ENCODE measurements around the gene LASP1NB.
A peak's percentile ranks its signal among the peaks of the same experiment; 100 is the strongest.
"Not testable (repeated sequence)": the region's sequence is repeated elsewhere in the genome, so short reads cannot be mapped to it uniquely, and the experiment has no call there.

The LASP1NB gene

DNA sequence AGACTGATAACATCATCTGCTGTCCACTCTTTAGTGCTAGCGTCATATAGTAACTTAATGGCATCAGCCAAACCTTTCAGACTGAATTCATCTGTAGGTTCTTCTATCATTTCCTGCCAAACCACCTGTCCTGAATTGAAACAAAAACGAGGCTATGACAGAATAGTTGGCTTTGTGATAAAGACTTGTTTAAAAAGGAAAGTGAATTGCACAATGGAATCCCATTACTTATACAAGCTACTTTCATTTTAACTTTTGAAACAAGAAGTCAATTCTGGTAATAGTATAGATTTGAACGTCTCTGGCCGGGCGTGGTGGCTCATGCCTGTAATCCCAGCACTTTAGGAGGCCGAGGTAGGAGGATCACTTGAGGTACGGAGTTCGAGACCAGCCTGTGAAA is 18.2 kb downstream of the LASP1NB start:
- CTCF ChIA-PET = interaction anchor here in 1 of 2 donors (0.6 kb wide), 1 partner anchor 1132 kb away, joined by 3 read pairs; no protein-coding TSS in a partner anchor
- ATAC-seq (replicated peaks in 1 of 4) = no peak
- 100% methylated on average over 3 of the region's 8 CpGs for WGBS (ENCODE audit: insufficient coverage)
- Histone ChIP-seq H3K4me1 (ENCODE audit: control insufficient read depth in 1 of 2, extremely low read depth in 1 of 2, insufficient read depth in 2 of 2, low read length in 2 of 2) (no peaks in the 10 kb centered on the region), H3K36me3 (ENCODE audit: control insufficient read depth in 2 of 2, extremely low read depth in 1 of 2, insufficient read depth in 1 of 2, low read length in 1 of 2) (no peaks in the 10 kb centered on the region), H3K4me3 (ENCODE audit: control insufficient read depth in 1 of 2, extremely low read depth in 1 of 2, low read length in 1 of 2) (no peak overlapping the region), H3K9me3 (no peaks in the 10 kb centered on the region), H3K27me3 (replicated peaks in 1 of 2; ENCODE audit: control insufficient read depth in 2 of 2, extremely low read depth in 1 of 2, insufficient read depth in 2 of 2, low read length in 1 of 2) (no peaks in the 10 kb centered on the region), H3K27ac (ENCODE audit: low read length) (no peak overlapping the region)
- POLR2A ChIA-PET = interaction anchor here in 1 of 2 donors (0.5 kb wide), 1 partner anchor 79 kb away, joined by 3 read pairs; no protein-coding TSS in a partner anchor
- Mint-ChIP-seq H3K36me3 (no peaks in the 10 kb centered on the region), H3K9me3 (no peaks in the 10 kb centered on the region), H3K27ac (no peak overlapping the region), H3K27me3 (no peaks in the 10 kb centered on the region), H3K4me1 (peaks cover 0 to 5% (median 0%) of the 10 kb centered on the region in 3 donors), H3K4me3 (no peak overlapping the region)
- DNase-seq = no peak

GRCh38 chr17:38947189-38947588 is 21.8 kb downstream of the LASP1NB start:
- no peaks in the 10 kb centered on the region for H3K4me1 Mint-ChIP-seq
- no peak overlapping the region for H3K4me3 Mint-ChIP-seq
- H3K4me3 ChIP-seq (ENCODE audit: control insufficient read depth in 1 of 2, extremely low read depth in 1 of 2, low read length in 1 of 2) = no peak overlapping the region
- H3K27me3 ChIP-seq (replicated peaks in 1 of 2; ENCODE audit: control insufficient read depth in 2 of 2, extremely low read depth in 1 of 2, insufficient read depth in 2 of 2, low read length in 1 of 2) = no peaks in the 10 kb centered on the region
- H3K27ac Mint-ChIP-seq = no peak overlapping the region
- H3K4me1 ChIP-seq (ENCODE audit: control insufficient read depth in 1 of 2, extremely low read depth in 1 of 2, insufficient read depth in 2 of 2, low read length in 2 of 2) = no peaks in the 10 kb centered on the region
- H3K36me3 Mint-ChIP-seq = no peaks in the 10 kb centered on the region
- WGBS (ENCODE audit: insufficient coverage) = 90% methylated on average over 2 of the region's 2 CpGs
- ChIA-PET POLR2A (no interaction called here), CTCF (interaction anchor here in 1 of 2 donors (0.7 kb wide), 1 partner anchor 194 kb away, joined by 8 read pairs; no protein-coding TSS in a partner anchor)
- no peaks in the 10 kb centered on the region for H3K9me3 ChIP-seq
- no peaks in the 10 kb centered on the region for H3K36me3 ChIP-seq (ENCODE audit: control insufficient read depth in 2 of 2, extremely low read depth in 1 of 2, insufficient read depth in 1 of 2, low read length in 1 of 2)
- no peaks in the 10 kb centered on the region for H3K27me3 Mint-ChIP-seq
- ATAC-seq (replicated peaks in 1 of 4) = no peak
- H3K9me3 Mint-ChIP-seq = no peaks in the 10 kb centered on the region
- H3K27ac ChIP-seq (ENCODE audit: low read length) = no peak overlapping the region
- no peak for DNase-seq

DNA sequence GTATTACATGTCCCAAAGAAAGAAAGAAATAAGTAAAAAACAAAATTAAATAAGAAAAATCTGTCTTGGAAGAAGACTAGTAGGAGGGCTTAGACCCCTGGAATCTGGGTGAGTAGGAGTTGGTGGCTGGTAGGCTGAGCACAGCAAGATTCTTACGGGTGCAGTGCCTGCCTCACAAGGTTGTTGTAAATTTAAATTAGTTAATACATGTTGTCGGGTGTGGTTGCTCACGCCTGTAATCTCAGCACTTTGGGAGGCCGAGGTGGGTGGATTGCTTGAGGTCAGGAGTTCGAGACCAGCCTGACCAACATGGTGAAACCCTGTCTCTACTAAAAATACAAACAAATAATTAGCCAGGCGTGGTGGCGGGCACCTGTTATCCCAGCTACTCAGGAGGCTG is 28.4 kb downstream of the LASP1NB start:
- POLR2A ChIA-PET; DNase-seq; H3K36me3 Mint-ChIP-seq; H3K9me3 Mint-ChIP-seq; H3K4me3 ChIP-seq (ENCODE audit: control insufficient read depth in 1 of 2, extremely low read depth in 1 of 2, low read length in 1 of 2); H3K27ac ChIP-seq (ENCODE audit: low read length); CTCF ChIA-PET; H3K9me3 ChIP-seq; H3K4me3 Mint-ChIP-seq; H3K27me3 Mint-ChIP-seq; H3K4me1 ChIP-seq (ENCODE audit: control insufficient read depth in 1 of 2, extremely low read depth in 1 of 2, insufficient read depth in 2 of 2, low read length in 2 of 2); H3K27ac Mint-ChIP-seq; H3K36me3 ChIP-seq (ENCODE audit: control insufficient read depth in 2 of 2, extremely low read depth in 1 of 2, insufficient read depth in 1 of 2, low read length in 1 of 2); H3K27me3 ChIP-seq (replicated peaks in 1 of 2; ENCODE audit: control insufficient read depth in 2 of 2, extremely low read depth in 1 of 2, insufficient read depth in 2 of 2, low read length in 1 of 2); ATAC-seq (replicated peaks in 1 of 4): not testable (repeated sequence)
- H3K4me1 Mint-ChIP-seq = peaks cover 5 to 12% (median 10%) of the 10 kb centered on the region in 3 donors
- WGBS (ENCODE audit: insufficient coverage) = 80% methylated on average over 1 of the region's 7 CpGs

DNA sequence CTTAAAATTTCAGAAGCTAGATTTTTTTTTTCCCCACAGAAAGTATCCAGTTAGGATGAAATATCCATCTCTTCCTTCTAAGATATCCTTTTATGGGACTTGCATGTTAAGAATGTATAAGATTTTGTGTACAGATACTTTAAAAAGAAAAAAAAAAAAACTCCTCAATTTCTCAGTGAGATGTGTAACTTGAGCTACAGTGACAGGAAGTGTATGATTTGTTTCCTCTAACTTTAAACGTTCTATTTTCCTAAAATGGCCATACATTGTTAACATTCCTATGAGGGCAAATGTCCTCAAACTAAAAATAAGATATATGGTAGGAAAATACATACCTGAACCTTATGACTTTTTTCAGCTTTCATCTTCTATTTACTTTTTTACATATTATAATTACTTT is 32.9 kb downstream of the LASP1NB start:
- no peaks in the 10 kb centered on the region for H3K36me3 Mint-ChIP-seq
- peaks cover 13 to 25% of the 10 kb centered on the region in 2 experiments for H3K4me1 ChIP-seq (ENCODE audit: control insufficient read depth in 1 of 2, extremely low read depth in 1 of 2, insufficient read depth in 2 of 2, low read length in 2 of 2)
- no peak overlapping the region for H3K27ac ChIP-seq (ENCODE audit: low read length)
- H3K9me3 ChIP-seq = no peaks in the 10 kb centered on the region
- H3K4me3 ChIP-seq (ENCODE audit: control insufficient read depth in 1 of 2, extremely low read depth in 1 of 2, low read length in 1 of 2) = no peak overlapping the region
- H3K9me3 Mint-ChIP-seq = no peaks in the 10 kb centered on the region
- H3K4me1 Mint-ChIP-seq = peaks cover 19 to 34% (median 31%) of the 10 kb centered on the region in 3 donors
- no peaks in the 10 kb centered on the region for H3K36me3 ChIP-seq (ENCODE audit: control insufficient read depth in 2 of 2, extremely low read depth in 1 of 2, insufficient read depth in 1 of 2, low read length in 1 of 2)
- DNase-seq (no peak), ATAC-seq (replicated peaks in 1 of 4) (no peak)
- H3K4me3 Mint-ChIP-seq = no peak overlapping the region
- WGBS (ENCODE audit: insufficient coverage) = no CpG with 5 or more reads among the region's 1 CpG
- no peaks in the 10 kb centered on the region for H3K27me3 ChIP-seq (replicated peaks in 1 of 2; ENCODE audit: control insufficient read depth in 2 of 2, extremely low read depth in 1 of 2, insufficient read depth in 2 of 2, low read length in 1 of 2)
- peak overlapping the region in 1 of 2 donors; percentile 66 for H3K27ac Mint-ChIP-seq
- ChIA-PET POLR2A (interaction anchor here (0.6 to 0.7 kb wide), 3 partner anchors 40 to 254 kb away, joined by 3 to 6 read pairs (median 4); no protein-coding TSS in a partner anchor), CTCF (interaction anchor here in 1 of 2 donors (0.7 to 0.9 kb wide), 2 partner anchors 17 to 89 kb away, joined by 4 to 5 read pairs; no protein-coding TSS in a partner anchor)
- no peaks in the 10 kb centered on the region for H3K27me3 Mint-ChIP-seq

DNA sequence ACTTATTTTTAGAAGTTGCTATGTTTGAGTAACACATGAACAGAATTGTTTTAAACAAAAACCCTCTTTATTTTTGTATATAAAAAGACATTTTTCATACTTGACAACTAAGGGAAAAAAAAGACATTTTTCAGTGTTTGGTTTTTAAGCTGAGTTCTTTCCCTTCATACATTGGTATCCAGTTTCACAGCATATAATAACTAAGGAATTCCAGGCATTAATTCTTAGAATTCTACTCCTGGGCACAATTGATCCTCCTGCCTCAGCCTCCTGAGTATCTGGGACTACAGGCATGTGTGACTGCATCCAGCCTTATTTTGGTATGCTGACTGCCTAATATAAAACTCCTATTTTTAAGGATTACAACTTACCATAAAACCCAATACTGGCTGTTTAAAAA is 33.3 kb downstream of the LASP1NB start:
- ATAC-seq (replicated peaks in 1 of 4) = no peak
- H3K36me3 ChIP-seq (ENCODE audit: control insufficient read depth in 2 of 2, extremely low read depth in 1 of 2, insufficient read depth in 1 of 2, low read length in 1 of 2) = no peaks in the 10 kb centered on the region
- Mint-ChIP-seq H3K4me1 (peaks cover 19 to 34% (median 31%) of the 10 kb centered on the region in 3 donors), H3K9me3 (no peaks in the 10 kb centered on the region), H3K4me3 (no peak overlapping the region), H3K27me3 (no peaks in the 10 kb centered on the region), H3K36me3 (no peaks in the 10 kb centered on the region), H3K27ac (peak overlapping the region in 1 of 2 donors; percentile 74)
- H3K4me1 ChIP-seq (ENCODE audit: control insufficient read depth in 1 of 2, extremely low read depth in 1 of 2, insufficient read depth in 2 of 2, low read length in 2 of 2) = peaks cover 13 to 25% of the 10 kb centered on the region in 2 experiments
- H3K27me3 ChIP-seq (replicated peaks in 1 of 2; ENCODE audit: control insufficient read depth in 2 of 2, extremely low read depth in 1 of 2, insufficient read depth in 2 of 2, low read length in 1 of 2) = no peaks in the 10 kb centered on the region
- H3K4me3 ChIP-seq (ENCODE audit: control insufficient read depth in 1 of 2, extremely low read depth in 1 of 2, low read length in 1 of 2) = no peak overlapping the region
- no peak overlapping the region for H3K27ac ChIP-seq (ENCODE audit: low read length)
- ChIA-PET CTCF (interaction anchor here in 1 of 2 donors (0.7 kb wide), 1 partner anchor 221 kb away, joined by 8 read pairs; no protein-coding TSS in a partner anchor), POLR2A (interaction anchor here (0.6 to 0.7 kb wide), 3 partner anchors 40 to 253 kb away, joined by 3 to 6 read pairs (median 4); no protein-coding TSS in a partner anchor)
- DNase-seq = no peak
- no peaks in the 10 kb centered on the region for H3K9me3 ChIP-seq

DNA sequence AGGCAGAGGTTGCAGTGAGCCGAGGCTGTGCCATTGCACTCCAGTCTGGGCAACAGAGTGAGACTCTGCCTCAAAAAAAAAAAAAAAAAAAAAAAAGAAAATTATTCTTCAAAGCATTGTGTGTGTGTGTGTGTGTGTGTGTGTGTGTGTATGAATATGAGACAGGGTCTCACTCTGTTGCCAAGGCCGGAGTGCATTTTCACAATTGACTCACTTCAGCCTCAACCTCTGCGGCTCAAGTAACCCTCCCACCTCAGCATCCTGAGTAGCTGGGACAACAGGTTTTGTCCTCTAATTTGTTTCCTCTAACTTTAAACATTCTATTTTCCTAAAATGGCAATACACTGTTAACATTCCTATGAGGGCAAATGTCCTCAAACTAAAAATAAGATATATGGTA is 34.1 kb downstream of the LASP1NB start:
- CTCF ChIA-PET = interaction anchor here in 1 of 2 donors (0.7 kb wide), 1 partner anchor 220 kb away, joined by 8 read pairs; no protein-coding TSS in a partner anchor

More for the DNA sequence above, 34.1 kb downstream of the LASP1NB start:
- Mint-ChIP-seq H3K27ac (peak overlapping the region in 1 of 2 donors; percentile 74), H3K4me1 (peaks cover 19 to 34% (median 31%) of the 10 kb centered on the region in 3 donors), H3K4me3 (no peak overlapping the region), H3K27me3 (no peaks in the 10 kb centered on the region), H3K9me3 (no peaks in the 10 kb centered on the region), H3K36me3 (no peaks in the 10 kb centered on the region)
- no peaks in the 10 kb centered on the region for H3K9me3 ChIP-seq
- no peaks in the 10 kb centered on the region for H3K36me3 ChIP-seq (ENCODE audit: control insufficient read depth in 2 of 2, extremely low read depth in 1 of 2, insufficient read depth in 1 of 2, low read length in 1 of 2)
- WGBS (ENCODE audit: insufficient coverage) = no CpG with 5 or more reads among the region's 3 CpGs
- peak overlapping the region; percentile 19 for H3K27ac ChIP-seq (ENCODE audit: low read length)
- no peaks in the 10 kb centered on the region for H3K27me3 ChIP-seq (replicated peaks in 1 of 2; ENCODE audit: control insufficient read depth in 2 of 2, extremely low read depth in 1 of 2, insufficient read depth in 2 of 2, low read length in 1 of 2)
- H3K4me1 ChIP-seq (ENCODE audit: control insufficient read depth in 1 of 2, extremely low read depth in 1 of 2, insufficient read depth in 2 of 2, low read length in 2 of 2) = peaks cover 13 to 25% of the 10 kb centered on the region in 2 experiments
- H3K4me3 ChIP-seq (ENCODE audit: control insufficient read depth in 1 of 2, extremely low read depth in 1 of 2, low read length in 1 of 2) = peak overlapping the region in 1 of 2 donors; percentile 15
- POLR2A ChIA-PET = no interaction called here
- no peak for DNase-seq
- no peak for ATAC-seq (replicated peaks in 1 of 4)

All from T-cell (primary cell).